HepG2 (cell line): ENCODE measurements around the gene ZNF24. TPM values are rescaled to one million over a fixed set of nuclear protein-coding genes. Genes with fewer than 3 reads are reported as not detected.
A peak's percentile ranks its signal among the peaks of the same experiment; 100 is the strongest.

Source experiments
- ARNT2 ChIP-seq: sonication (generic); formaldehyde crosslinking; IDR thresholded peaks from 2 replicates; pipeline ENCODE4 v1.8.0; 2022; ENCODE audit warnings: mild to moderate bottlenecking, low read depth, missing genetic modification reagents, moderate library complexity
- GPBP1L1 ChIP-seq: sonication (generic); formaldehyde crosslinking; IDR thresholded peaks from 2 replicates; pipeline ENCODE4 v1.5.0; 2020; ENCODE audit warnings: mild to moderate bottlenecking, missing genetic modification reagents
- KIAA2018 ChIP-seq: sonication (generic); formaldehyde crosslinking; IDR thresholded peaks from 2 replicates; pipeline ENCODE4 v1.5.0; 2020; ENCODE audit warnings: mild to moderate bottlenecking, missing genetic modification reagents, borderline replicate concordance
- NFE2 ChIP-seq: sonication (generic); formaldehyde crosslinking; IDR thresholded peaks from 2 replicates; pipeline ENCODE4 v1.4.0; 2020; ENCODE audit warnings: missing genetic modification reagents
- PAXIP1 ChIP-seq: sonication (generic); formaldehyde crosslinking; conservative IDR thresholded peaks from 2 replicates; pipeline ENCODE4 v1.4.0; 2020; ENCODE audit warnings: mild to moderate bottlenecking, missing genetic modification reagents, moderate library complexity
- polyA plus RNA-seq, 8 experiments: library from polyadenylated mRNA; depleted of rRNA in 3 of 8; stranded (reverse) in 7 of 8; unstranded in 1 of 8; fragments of >200 nt; fragmentation: Illumina TruSeq in 4 of 8; extraction: Trizol in 4 of 8; gene quantifications; 2 replicates each; pipeline versions ENCODE4 v1.2.1 to v1.2.3, GENCODE V29; 2011 to 2016; ENCODE audit warnings: low read depth in 4 of 8, missing spikeins in 1 of 8, mixed read lengths in 1 of 8; ENCODE audit not compliant: insufficient read depth in 1 of 8
- total RNA-seq, 5 experiments: library from RNA; depleted of rRNA; stranded (reverse); fragments of >200 nt; fragmentation: Illumina TruSeq; extraction: Trizol; gene quantifications; 2 replicates each; pipeline ENCODE4 v1.2.3, GENCODE V29; 2016; ENCODE audit warnings: low read depth in 1 of 5

The ZNF24 gene
- total and polyA plus RNA-seq, 2 of the 13 experiments (the other 11 are each of a cell fraction or from before 2014, with no cell fraction given) = 19.5 to 41.1 TPM

GRCh38 chr18:35343936-35344735 is at the start of gene ZNF24 (continued):
- peak; percentile 27; the same call in 1 of the 2 replicates for TF ChIP-seq ARNT2 (CRISPR knock-in tag)
- no peak for TF ChIP-seq GPBP1L1 (CRISPR knock-in tag)
- no peak for TF ChIP-seq NFE2 (CRISPR knock-in tag)
- peak; percentile 42 for TF ChIP-seq PAXIP1
- no peak for TF ChIP-seq KIAA2018 (CRISPR knock-in tag)
